CD4-positive, alpha-beta T cell treated with Interleukin-17A for 4 hours (primary cell): Measurements from ENCODE around the gene JPT2.

ENCODE experiments used
- DNase-seq: peaks from one replicate; pipeline ENCODE4 v3.0.0-alpha.2; 2020; ENCODE audit warnings: mixed read lengths

JPT2 gene

DNA sequence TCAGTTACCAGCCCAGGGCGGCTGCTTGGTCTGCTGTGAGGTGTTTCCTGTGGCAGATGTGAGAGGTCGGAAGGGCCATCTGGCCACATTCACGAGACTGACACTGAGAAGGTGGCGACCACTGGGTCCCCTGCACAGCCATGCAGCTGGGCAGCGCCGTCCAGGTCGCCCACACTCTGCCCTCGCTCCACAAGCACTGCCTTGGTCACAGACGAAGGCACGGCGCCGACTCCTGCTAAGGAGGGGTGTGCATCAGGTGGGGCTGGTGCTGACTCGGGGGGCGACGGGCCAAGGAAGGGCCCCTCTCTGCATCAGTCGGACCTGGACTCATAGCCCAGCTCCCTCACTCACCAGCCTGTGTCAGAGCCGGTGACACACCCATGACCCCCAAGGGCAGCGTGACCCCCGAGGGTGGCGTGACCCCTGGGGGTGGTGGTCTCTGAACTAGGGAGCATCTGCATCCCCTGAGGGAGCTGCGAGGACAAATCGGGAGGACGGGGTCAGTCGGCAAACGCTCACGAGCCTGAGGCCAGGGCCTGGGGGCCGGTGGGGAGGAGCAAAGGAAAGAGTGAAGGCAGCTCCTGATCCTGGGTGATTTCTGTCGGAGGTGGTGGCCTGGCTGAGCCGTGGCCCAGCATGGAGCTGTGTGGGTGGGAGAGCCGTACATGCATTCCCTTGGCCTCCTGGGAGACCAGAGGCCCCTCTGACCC is 62.9 kb downstream of the JPT2 start:
- no peak for DNase-seq

DNA sequence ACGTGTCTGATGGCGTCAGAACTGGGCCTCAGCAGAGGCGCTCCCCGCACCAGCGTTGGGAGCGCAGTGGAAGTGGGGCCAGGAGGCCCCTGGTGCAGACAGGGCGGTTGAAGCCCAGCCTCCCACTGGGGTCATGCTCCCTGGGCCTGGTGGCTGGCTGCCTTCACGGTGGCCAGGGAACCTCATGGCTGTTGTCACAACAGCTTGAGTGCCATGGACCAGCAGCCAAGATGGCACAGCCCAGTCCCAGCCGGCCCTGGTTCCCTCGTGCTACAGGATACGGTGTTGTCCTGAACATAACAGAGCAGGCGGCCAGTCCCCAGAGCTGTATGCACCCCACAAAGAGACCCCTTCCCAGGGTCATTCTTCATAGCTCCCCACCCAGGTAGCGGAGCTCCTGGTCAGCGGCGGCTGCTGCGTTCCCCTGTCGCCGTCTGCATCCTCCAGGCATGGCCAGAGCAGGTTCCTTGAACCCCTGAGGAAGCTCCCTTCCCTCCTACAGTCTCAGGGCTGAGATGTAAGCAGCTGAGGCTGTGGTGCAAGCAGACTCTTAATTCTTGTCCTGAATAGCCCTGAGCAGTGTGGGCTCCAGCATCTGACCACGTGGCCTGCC is 63.6 kb downstream of the JPT2 start:
- no peak for DNase-seq

DNA sequence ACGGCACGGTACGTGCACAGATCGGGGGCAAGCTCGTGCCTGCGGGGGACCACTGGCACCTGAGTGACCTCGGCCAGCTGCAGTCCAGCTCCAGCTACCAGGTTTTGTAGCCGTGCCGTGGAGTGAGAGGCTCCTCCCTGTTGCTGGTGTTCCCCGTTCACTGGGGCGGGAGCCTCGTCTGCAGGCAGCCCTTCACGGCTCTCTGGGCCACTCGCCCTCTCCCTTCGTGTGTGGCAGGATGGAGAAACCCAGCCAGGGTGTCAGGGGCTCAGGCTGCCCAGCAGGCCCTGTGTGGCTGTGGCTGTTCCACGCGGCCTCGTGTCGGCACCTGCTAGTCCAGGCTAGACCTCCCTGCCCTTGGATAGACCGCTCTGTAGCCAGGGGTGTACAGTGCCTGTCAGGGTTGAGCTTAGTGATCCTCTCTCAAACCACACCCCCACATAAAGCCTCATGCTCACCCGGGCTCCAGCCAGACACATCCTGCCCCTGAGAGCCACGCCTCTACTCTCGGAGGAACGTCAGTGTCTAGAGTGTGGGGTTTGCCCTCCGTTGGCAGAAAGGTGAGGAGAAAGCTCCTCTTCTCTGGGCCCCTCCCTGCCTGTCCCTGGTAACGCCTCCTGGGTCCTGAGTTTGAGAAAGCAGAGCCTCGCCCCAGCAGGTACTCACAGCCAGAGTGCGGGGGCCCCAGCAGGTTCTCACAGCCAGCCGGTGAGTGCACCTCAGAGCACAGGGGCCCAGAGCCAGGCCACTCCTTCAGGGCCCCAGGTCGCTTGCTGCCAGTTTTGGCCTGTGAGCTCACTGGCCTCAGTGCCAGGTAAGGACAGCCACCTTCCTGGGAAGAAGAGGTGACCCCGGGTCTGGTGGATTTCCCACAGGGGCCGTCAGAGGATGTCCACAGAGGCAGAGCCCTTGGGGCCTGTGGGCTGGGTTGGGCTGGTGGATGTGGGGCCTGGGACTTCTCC is 65.6 kb downstream of the JPT2 start:
- no peak for DNase-seq

DNA sequence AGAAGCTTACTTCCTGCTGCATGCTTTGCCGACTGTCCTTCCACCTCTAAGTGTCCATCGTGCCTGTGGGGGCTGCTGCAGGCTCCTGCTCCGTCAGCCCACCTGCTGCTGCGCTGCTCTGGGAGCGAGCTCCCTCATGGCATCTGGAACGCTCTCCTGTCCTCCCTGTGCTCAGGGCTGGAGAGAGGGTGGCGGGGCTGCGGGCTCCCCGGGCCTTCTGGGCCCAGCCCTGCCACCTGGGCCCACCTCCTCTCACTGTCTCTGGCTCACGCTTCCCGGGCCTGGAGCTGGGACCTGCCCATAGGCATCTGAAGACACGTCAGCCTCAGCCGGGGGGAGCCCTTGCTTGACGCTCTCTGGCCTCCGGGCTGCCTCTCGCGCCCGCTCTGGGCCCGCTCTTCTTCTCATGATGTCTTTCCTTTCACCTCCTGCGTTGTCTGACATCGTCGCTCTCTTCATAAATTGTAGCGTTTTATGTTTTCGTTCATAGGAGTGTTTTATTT is 66.3 kb downstream of the JPT2 start:
- no peak for DNase-seq

DNA sequence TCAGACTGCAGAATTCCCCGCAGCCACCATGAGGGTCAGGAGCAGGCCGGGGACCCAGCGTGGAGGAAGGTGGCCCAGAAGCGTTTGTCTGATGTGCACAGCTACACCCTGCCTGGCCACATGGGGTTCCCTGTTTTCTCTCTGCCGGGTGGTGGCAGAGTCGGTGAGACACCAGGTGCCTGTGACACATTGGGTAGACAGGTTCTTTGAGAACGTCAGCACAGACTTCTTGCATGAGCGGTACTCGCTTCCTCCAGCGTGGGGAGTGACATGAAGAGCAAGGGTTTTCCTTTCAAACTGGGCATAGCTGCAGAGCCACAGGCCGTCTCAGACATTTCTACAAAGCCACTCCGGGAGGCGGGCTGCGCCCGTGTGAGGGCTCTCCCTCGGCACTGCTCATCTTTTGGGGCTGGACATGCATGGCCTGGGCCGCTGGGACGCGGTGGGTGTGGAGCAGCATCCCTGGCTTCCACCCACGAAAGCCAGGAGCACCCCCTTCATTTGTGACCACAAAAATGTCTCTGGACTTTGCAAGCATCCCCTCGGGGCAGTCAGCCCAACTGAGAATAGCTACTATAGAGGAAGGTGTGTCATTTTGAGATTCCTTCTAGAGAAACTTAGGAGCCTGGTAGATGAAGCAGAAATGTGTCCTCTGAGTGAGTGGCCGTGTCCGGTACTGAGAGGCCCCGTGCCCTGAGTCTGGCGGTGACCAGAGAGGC is 67.3 kb downstream of the JPT2 start:
- no peak for DNase-seq

DNA sequence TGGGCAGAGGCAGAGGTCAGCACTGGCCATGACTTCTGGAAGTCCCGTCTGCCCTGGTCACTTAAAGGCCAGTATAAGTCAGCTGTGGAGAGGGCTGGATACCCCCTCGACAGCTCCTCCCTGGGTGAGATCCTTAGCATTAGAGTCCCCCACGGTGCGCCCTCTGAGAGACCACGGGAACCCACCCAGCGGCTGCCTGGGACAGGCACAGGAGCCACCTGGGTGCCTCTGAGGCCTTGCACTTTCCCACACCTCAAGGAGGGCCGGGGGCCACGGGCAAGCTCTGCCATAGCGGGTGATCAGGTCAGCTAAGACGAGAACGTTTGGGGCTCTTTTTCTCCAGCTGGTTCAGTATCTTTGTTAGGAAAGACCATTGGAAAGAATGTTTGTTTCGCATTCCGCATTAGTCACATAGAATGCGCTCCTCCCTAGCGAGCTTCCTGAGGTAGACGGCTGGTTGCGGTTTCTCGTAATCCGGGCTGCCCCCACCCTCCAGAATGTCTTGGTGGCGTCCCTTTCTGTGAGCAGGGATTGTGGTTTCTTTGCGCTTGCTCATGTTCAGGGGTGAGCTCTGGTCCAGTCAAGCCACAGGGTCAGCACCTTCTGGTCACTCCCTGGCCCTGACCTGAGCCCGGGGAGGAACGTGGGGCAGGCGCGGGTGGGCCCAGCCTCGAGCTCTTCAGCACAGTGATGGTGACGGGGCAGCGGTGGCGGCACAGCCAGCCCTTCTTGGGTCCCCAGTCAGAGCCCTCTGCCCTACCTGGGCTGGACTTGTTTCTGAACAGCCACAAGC is 68.0 kb downstream of the JPT2 start:
- no peak for DNase-seq

DNA sequence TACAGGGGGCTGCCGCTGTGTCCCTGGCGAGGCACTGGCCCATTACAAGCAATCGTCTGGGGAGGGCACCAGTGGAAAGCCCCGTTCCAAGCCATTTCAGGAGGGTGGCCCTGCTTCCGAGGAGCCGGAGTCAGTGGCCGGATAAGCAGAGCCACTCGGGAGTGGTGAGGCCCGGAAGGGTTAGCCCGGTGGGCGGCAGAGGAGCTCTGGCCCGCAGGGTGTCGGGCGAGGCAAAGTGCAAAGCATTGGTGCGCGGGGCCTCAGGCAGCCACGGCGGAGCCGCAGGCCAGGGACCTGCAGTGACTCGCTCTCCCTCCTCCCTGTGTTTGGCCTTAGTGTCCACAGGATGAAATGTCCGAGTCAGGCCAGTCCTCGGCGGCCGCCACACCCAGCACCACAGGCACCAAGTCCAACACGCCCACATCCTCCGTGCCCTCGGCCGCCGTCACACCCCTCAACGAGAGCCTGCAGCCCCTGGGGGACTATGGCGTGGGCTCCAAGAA is 68.7 kb downstream of the JPT2 start:
- no peak for DNase-seq

DNA sequence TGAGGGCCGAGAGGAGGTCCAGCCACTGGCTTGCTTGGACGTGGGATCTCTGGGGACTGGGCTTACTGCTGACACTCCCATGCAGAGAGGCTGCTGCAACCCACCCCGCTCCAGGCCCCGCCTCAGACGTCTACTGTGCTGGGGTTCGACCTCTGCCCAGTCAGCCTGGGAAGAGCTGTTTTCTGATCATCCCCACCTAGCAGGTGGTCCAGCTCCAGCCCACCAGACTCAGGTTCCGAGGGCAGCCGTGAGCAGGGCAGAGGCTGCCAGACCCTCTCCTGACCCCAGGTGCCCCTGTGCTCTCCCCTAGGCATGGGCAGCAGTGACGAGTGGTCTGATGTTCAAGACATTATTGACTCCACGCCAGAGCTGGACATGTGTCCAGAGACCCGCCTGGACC is 69.9 kb downstream of the JPT2 start:
- DNase-seq, result no peak

DNA sequence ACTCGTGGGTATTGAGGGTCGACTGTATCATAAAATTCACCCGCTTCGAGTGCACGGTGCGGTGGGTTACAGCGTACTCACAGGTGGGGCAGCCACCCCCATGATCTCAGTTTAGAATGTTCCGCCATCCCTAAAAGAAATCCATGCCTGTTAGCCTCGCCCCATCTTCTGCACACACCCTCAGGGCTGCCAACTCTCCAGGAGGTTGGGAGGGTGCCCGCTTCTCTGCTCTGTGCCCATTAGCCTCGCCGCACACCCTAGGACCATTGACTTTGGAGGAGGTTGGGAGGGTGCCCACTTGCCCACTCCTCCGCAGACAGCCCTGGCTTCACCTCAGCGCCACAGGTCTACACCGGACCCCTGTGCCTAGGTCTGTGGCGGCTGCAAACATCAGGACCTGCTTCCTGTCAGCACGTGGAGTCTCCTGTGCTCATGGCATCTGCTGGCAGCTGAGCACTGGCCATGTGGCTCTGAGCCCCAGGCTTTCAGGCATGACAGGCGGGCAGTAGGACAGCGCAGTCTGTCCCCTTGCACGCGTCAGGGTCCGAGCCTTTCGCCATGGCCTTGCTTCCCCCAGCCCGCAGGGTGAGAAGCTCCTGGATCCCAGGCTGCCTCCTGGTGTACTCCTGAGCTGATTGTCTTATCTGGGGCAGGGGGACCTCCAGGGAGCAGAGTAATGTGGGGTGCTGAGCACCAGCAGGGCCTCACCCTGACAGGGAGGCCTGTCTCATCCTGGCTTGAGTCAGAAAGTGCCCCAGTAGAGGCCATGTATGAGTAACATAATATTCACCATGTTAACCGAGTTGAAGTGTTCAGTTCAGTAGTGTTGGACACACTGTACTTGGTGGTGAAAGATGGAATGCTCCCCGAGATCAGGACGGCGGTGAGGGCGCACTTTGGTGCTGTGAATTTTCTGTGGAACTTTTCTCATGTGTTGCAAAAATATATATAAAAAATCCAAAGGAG is 71.4 kb downstream of the JPT2 start:
- no peak for DNase-seq
